ENCODE measurements around the gene OPN4.

DNA sequence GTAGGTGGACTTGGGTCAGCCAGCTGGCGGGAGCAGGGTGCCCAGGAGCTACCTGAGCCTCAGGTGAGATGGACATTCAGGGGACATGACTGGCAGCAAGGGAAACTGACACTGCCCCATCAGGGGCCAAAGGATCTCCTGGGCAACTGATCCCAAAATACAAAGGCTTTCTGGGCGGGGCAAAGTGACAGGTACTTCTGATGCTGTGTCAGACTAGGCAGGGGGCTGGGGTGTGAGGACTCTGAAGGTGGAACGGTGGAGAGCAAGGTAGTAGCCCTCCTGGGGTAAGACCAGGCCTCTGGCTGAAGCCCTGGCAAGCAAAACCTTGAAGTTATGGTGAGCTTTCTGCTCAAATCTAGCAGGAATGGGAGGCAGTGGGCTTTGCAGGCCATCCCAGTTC is 4.4 kb downstream of the OPN4 start:
- no peak for TF ChIP-seq JUND (IDR thresholded peaks at IDR 0.05)
- no peak for TF ChIP-seq REST (IDR thresholded peaks at IDR 0.05; ENCODE audit: low read depth, low read length)
- no peak for TF ChIP-seq EP300 (IDR thresholded peaks at IDR 0.05; ENCODE audit: borderline replicate concordance in 1 of 2, low read depth in 1 of 2, low read length in 1 of 2)
- TF ChIP-seq, protein P1, sequence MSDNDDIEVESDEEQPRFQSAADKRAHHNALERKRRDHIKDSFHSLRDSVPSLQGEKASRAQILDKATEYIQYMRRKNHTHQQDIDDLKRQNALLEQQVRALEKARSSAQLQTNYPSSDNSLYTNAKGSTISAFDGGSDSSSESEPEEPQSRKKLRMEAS (IDR thresholded peaks at IDR 0.05; ENCODE audit: low read depth): no peak
- no peak for TF ChIP-seq CTCF (IDR thresholded peaks at IDR 0.05)
- no peak for TF ChIP-seq CHD2 (IDR thresholded peaks at IDR 0.05; ENCODE audit: low read length, partially characterized antibody)
- no peak for TF ChIP-seq FOXJ3 (CRISPR knock-in tag; IDR thresholded peaks at IDR 0.05)
- no peak for TF ChIP-seq TAF1 (IDR thresholded peaks at IDR 0.05; ENCODE audit: borderline replicate concordance, low read depth, low read length)
- TF ChIP-seq RXRA (IDR thresholded peaks at IDR 0.05; ENCODE audit: borderline replicate concordance, low read depth): no peak
